Measurements from ENCODE around the gene FOXG1. TPM values are rescaled to one million over a fixed set of nuclear protein-coding genes. Genes with fewer than 3 reads are reported as not detected.
A peak's percentile ranks its signal among the peaks of the same experiment; 100 is the strongest.

Gene FOXG1
- total and polyA plus RNA-seq, 9 of the 15 experiments (the other 6 are each of a cell fraction or from before 2014, with no cell fraction given), result 0.56 to 3.7 (median 0.85) TPM

- whole genome bisulfite sequencing (ENCODE audit: insufficient coverage, low coverage, missing lambda C conversion rate), result 30% methylated on average over 13 of the region's 27 CpGs
- H3K27ac ChIP-seq (ENCODE audit: extremely low read depth, low read depth, low read length), result peak overlapping the region; percentile 78
- H3K9me1 ChIP-seq (ENCODE audit: control insufficient read depth, insufficient read depth, low read length), result no peaks in the 10 kb centered on the region
- H3K9me3 ChIP-seq (replicated peaks; ENCODE audit: control insufficient read depth, insufficient read depth, low read depth, low read length), result no peaks in the 10 kb centered on the region
- ATAC-seq (no peak), FAIRE-seq (no peak), DNase-seq (ENCODE audit: extremely low read depth in 1 of 4, low spot score in 3 of 4) (no peak)
- no peaks in the 10 kb centered on the region for H4K20me1 ChIP-seq (replicated peaks; ENCODE audit: control insufficient read depth, insufficient read depth, low read length)
- H3K36me3 ChIP-seq (ENCODE audit: control insufficient read depth, insufficient read depth, low read length), result no peaks in the 10 kb centered on the region
- TSS peak; percentile 58 for BruUV-seq (replicated peaks)
- intact Hi-C loops (cut with micrococcal nuclease), result no loop called here
- ChIA-PET CTCF (ENCODE audit: low intra/inter-chr PET ratio) (no interaction called here), POLR2A (interaction anchor here (1.5 kb wide), 1 partner anchor 9 kb away, joined by 3 read pairs; no protein-coding TSS in a partner anchor)
- no peaks in the 10 kb centered on the region for H3K27me3 ChIP-seq (ENCODE audit: control insufficient read depth in 2 of 2, insufficient read depth in 2 of 2, low read length in 2 of 2)
- peaks cover 0 to 8% of the 10 kb centered on the region in 2 experiments; a peak in 2 of 5 replicates for H3K4me1 ChIP-seq (replicated peaks in 1 of 2; ENCODE audit: control insufficient read depth in 2 of 2, insufficient read depth in 2 of 2, low read length in 2 of 2)
- peak overlapping the region; percentile 61 for H3K4me2 ChIP-seq (ENCODE audit: insufficient read depth, low read length)
- H3K79me2 ChIP-seq (ENCODE audit: control insufficient read depth, insufficient read depth, low read length), result peaks cover 50% of the 10 kb centered on the region
- H3K4me3 ChIP-seq, result peak overlapping the region; percentile 46
- in situ Hi-C loops (cut with MboI), result loop anchor here (25.0 kb wide), 2 partner anchors 447 to 1447 kb away; no protein-coding TSS in a partner anchor
- TF ChIP-seq CEBPG (CRISPR knock-in tag; IDR thresholded peaks at IDR 0.05), result no peak
- TF ChIP-seq CEBPG (tag; conservative IDR thresholded peaks at IDR 0.05 in 1 of 2, IDR thresholded peaks at IDR 0.05 in 1 of 2), result no peak
- TF ChIP-seq ATF1 (CRISPR knock-in tag; IDR thresholded peaks at IDR 0.05), result no peak
- TF ChIP-seq ATF1 (tag; IDR thresholded peaks at IDR 0.05), result no peak
- TF ChIP-seq SMAD4 (CRISPR knock-in tag; conservative IDR thresholded peaks at IDR 0.05), result no peak
- TF ChIP-seq ZSCAN29 (IDR thresholded peaks at IDR 0.05), result 0 out of 2 replicates have a peak, but pooled peaks have one; percentile 50
- peak overlapping the region; percentile 82 to 90 for H3K9ac ChIP-seq (ENCODE audit: insufficient read depth in 1 of 2, low read depth in 2 of 2, low read length in 2 of 2)
- H2AFZ ChIP-seq (ENCODE audit: low read depth, low read length), result peak overlapping the region; percentile 77
Measured at GRCh38 chr14:28765169-28765830, 1.3 kb upstream of the FOXG1 start.
